IPS-NIHi7 (cell line): Measurements from ENCODE around the gene DCAF8.

Experiments used
- DNase-seq: peaks from one replicate; pipeline ENCODE4 v3.0.0; 2012; ENCODE audit warnings: mixed read lengths; ENCODE audit errors: extremely low spot score

DCAF8 gene

DNA sequence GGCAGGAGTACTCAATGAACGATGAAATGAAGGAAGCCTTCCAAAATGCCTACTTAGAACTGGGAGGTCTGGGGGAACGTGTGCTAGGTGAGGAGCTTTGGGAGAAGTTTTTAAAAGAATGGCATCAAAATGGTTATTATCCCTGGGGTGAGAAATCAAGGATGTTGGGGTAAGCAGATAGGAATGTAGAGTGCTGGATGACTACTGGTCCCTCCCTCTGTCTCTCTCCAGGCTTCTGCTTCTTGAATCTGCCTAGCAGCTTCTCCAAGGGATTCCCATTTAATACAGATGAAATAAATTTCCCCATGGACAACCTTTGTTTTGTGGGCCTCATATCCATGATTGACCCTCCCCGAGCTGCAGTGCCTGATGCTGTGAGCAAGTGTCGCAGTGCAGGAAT, 91.0 kb downstream of the DCAF8 start:
- no peak for DNase-seq

DNA sequence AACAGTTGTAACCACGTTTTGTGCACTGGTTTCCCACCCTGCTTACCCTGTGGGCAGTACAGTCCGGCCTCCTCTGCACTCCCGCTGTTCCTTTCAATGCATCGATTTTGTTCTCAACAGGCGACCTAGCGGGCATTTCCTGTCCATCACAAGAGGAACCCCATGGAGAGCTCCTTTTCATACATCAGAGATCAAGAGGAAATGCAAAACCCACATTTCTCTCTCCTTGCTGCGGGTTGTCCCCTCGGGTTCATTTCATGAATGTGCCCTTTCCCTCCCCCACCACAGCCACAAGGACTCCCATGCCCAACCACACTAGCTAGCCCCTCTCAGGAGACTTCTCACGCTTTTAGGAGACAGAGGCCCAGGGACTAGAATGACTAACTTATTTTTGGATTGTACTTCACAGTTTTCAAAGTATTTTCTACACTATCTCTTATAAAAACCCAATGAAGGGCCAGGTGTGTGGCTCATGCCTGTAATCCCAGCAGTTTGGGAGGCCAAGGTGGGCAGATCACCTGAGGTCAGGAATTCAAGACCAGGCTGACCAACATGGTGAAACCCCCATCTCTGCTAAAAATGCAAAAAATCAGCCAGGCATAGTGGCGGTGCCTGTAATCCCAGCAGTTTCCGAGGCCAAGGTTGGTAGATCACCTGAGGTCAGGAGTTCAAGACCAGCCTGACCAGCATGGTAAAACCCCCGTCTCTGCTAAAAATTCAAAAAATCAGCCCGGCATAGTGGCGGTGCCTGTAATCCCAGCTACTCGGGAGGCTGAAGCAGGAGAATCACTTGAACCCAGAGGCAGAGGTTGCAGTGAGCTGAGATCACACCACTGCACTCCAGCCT, 92.6 kb downstream of the DCAF8 start:
- peak; percentile 82 for DNase-seq

DNA sequence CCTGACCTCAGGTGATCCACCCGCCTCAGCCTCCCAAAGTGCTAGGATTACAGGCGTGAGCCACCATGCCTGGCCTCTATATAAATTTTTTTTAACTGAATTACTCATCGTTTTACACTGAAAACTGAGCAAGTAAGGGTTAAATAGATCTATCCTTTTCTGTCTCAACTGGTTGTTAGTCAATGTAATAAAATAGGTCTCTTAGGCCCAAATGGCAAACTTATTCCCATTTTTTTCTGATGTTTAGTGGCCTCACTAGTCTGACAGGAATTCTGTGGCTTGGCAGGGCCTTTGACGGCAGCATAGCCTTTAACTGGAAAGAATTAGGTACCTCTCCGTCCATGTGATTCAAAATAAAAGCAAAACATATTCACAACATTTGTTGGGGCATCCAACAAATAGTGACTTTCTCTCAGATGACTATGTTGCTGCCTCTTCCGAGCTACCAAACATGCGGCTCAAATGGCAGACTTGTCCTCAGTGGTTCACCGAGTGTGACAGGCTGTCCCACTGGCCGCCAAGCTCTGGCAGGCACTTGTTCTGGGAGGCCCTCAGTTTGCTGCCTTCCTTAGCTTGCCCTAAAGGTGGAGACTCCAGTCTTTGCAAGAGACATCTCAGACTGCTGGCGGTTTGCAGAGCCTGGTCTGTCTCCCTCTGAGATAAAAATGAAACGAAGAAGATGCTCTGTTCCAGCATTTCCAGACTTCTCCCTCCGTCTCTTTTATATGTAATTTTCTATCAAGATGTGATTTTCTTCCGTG, 93.6 kb downstream of the DCAF8 start:
- peak; percentile 76 for DNase-seq

DNA sequence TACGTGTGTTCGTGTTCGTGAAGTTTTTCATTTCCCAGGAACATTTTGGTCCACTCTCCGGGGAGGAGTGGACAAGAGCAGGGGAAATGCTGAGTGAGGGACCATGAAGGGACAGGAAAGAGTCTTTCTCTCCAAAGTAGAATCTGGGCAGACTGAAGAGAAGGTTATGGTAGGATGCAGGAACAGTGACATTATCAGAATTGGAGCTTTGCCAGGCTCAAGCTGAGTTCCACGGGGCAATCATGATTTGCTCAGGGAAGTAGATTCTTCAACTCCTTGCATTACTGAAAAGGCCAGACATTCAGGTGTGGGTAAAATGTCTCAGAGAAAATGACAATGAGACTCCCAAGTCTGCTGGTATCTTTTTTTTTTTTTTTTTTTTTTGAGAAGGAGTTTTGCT, 94.3 kb downstream of the DCAF8 start:
- no peak for DNase-seq

DNA sequence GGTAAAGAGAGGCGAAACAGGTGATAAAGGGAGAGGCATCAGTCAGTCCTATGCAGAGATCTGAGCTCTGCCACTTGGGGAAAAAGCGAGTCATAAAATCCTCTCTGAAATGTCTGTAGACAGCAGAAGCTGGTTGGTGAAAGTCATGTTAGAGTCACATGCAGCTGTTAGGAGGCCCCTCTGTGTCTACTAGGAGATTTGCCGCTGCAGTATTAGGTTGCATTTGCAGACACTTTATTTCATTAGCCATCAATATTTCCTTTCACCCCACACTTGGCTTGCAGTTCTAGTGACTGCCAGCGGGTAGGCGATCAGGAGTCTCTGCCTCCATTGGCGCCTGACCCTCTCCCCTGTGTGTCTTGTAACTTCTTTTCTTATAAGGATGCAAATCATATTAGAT, 94.8 kb downstream of the DCAF8 start:
- no peak for DNase-seq

DNA sequence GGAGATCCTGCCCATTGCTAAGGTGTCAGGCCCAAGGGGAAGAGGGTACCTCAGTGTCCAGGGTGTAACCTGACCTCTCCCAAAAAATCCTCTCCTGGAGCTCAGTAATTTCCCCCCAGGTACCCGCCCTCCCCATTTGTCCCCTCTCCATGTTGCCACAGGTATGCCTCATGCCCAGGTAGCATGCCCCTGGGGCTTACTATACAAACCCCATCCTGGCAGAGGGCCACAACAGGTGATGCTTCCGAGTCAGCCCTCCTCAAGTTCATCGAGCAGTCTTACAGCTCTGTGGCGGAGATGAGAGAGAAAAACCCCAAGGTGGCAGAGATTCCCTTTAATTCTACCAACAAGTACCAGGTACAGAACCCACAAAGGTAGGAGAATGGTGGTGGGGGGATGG, 95.3 kb downstream of the DCAF8 start:
- DNase-seq = no peak

DNA sequence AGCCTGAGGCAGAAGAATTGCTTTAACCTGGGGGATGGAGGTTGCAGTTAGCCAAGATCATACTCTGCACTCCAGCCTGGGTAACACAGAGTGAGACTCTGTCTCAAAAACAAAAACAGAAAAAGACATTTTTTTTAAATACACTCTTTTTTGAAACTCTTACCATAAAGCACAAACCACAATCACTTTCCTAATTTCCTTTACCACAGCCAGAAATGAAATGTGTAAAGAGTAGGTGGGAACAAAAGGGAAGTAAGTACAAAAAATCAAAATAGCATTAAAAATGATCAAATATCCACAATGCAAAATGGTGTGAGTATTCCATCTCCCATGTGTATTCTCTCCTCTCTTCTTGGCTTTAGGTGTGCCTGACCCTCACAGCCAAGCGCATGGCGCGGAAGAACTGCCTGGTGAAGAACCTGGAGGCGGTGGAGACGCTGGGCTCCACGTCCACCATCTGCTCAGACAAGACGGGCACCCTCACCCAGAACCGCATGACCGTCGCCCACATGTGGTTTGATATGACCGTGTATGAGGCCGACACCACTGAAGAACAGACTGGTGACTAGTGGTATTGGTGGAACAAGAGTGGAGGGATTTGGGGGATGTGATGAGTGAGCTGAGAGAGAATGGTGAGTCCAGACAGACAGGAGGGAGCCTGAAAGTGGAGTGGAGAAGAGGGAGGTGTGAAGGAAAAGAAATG, 96.0 kb downstream of the DCAF8 start:
- no peak for DNase-seq
